Astrocyte (in vitro differentiated cells and primary cell): ENCODE data around the gene ZNF326.

Experiments used
- CTCF ChIP-seq: IDR thresholded peaks from 2 replicates; pipeline ENCODE4 v1.5.1; 2011; ENCODE audit warnings: low read depth, mild to moderate bottlenecking, inconsistent platforms, low read length, moderate library complexity; ENCODE audit not compliant: insufficient read depth
- EZH2 ChIP-seq: IDR thresholded peaks from 2 replicates; pipeline ENCODE4 v1.6.1; 2012; ENCODE audit warnings: mild to moderate bottlenecking, low read length, inconsistent platforms; ENCODE audit not compliant: insufficient read depth

DNA sequence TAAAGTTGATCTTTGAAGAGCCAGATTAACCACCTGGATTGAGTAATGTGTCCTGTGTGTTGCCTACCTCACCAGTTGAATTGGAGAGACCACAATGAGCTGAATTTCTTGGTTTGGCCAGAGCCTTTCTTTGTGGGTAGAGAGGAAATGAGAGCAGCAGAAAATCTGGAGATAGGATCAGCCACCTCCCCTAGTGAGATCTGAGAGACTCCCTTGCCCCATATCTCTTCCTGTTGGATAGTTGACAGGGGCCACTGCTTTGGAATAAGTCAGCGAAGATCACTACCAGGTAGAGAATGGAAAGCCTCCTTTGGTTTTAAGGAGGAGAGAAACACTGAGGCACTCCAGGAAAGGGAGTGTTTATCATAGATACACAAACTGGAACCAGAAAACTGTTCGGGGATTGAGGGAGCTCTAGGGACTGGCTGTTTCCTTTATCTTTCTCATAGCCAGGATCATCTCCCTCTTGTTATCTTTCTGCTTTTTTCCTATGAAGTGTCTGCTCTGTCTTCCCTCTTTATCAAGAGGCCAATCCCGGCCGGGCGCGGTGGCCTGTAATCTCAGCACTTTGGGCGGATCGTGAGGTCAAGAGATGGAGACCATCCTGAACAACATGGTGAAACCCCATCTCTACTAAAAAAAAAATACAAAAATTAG is 21.3 kb upstream of the ZNF326 start:
- TF ChIP-seq CTCF (no peak), EZH2 (no peak)
